ENCODE measurements around the gene JAKMIP2. TPM values are rescaled to one million over a fixed set of nuclear protein-coding genes. Genes with fewer than 3 reads are reported as not detected.

The JAKMIP2 gene
- total and polyA plus RNA-seq, 8 donors, result 0.19 to 2.6 (median 0.67) TPM

DNA sequence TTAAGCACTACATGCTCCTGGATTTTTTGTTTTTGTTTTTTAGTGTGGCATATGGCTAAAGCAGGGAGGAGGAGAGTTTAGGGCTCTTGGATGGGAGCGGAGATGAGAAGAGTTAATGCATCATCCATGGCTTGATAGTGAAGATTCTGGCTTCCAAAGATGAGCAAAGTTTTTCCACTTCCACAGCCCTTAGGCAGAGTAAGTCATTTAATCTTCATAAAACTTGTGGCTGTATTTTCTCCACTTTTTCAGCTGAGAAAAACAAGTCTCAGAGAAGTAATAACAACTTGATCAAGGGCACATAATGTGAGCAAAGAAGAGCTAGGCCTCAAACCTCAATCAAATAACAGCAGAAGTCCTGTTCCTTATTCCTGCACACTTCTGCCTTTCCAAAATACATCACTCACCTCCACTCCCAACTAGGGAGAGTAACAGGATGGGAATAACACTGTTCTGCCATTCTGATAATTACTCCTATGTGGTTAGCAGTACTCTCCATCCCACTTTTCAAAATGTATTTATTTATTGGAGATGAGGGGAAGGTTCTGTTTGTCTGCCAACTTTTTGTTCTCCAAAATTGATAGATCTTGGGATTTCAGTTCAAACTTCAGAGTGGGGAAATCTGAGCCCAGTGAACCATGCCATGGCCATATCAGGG, 218.9 kb downstream of the JAKMIP2 start:
- TF ChIP-seq, protein P1, sequence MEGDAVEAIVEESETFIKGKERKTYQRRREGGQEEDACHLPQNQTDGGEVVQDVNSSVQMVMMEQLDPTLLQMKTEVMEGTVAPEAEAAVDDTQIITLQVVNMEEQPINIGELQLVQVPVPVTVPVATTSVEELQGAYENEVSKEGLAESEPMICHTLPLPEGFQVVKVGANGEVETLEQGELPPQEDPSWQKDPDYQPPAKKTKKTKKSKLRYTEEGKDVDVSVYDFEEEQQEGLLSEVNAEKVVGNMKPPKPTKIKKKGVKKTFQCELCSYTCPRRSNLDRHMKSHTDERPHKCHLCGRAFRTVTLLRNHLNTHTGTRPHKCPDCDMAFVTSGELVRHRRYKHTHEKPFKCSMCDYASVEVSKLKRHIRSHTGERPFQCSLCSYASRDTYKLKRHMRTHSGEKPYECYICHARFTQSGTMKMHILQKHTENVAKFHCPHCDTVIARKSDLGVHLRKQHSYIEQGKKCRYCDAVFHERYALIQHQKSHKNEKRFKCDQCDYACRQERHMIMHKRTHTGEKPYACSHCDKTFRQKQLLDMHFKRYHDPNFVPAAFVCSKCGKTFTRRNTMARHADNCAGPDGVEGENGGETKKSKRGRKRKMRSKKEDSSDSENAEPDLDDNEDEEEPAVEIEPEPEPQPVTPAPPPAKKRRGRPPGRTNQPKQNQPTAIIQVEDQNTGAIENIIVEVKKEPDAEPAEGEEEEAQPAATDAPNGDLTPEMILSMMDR (IDR thresholded peaks at IDR 0.05), result no peak
- DNase-seq (no peak), FAIRE-seq (no peak), ATAC-seq (no peak)
- Histone ChIP-seq H3K27me3 (no peaks in the 10 kb centered on the region), H3K4me3 (no peak overlapping the region), H3K9me3 (no peaks in the 10 kb centered on the region), H3K27ac (no peak overlapping the region), H3K36me3 (no peaks in the 10 kb centered on the region), H3K4me1 (no peaks in the 10 kb centered on the region)
- intact Hi-C loops (cut with DNase I), result no loop called here
- 79 to 91% methylated on average over 1 of the region's 1 CpG for WGBS, 2 donors

DNA sequence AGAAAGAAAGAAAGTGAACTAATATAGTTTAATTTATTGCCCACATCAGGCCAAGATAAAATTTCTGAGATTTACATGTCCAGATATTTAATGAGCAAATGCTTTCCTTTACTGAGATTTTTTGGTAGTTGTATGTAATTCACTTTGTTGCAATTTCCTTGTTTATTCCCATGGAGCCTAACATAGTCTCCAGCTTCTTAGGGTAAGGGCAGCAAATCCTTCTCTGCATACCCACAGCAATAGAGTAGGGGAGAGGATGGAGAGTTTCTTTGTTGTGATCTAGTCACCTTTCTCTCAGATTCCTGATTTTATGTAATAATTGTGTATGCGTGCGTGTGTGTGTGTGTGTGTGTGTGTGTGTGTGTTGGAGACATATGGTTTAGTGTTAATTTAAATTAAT, 221.1 kb downstream of the JAKMIP2 start:
- 94 to 95% methylated on average over 2 of the region's 2 CpGs for WGBS, 2 donors
- Histone ChIP-seq H3K27me3 (no peaks in the 10 kb centered on the region), H3K4me3 (no peak overlapping the region), H3K4me1 (no peaks in the 10 kb centered on the region), H3K27ac (no peak overlapping the region), H3K9me3 (no peaks in the 10 kb centered on the region), H3K36me3 (no peaks in the 10 kb centered on the region)
- TF ChIP-seq, protein P1 (IDR thresholded peaks at IDR 0.05), result no peak
- intact Hi-C loops (cut with DNase I), result no loop called here
- DNase-seq (no peak), ATAC-seq (no peak), FAIRE-seq (no peak)

DNA sequence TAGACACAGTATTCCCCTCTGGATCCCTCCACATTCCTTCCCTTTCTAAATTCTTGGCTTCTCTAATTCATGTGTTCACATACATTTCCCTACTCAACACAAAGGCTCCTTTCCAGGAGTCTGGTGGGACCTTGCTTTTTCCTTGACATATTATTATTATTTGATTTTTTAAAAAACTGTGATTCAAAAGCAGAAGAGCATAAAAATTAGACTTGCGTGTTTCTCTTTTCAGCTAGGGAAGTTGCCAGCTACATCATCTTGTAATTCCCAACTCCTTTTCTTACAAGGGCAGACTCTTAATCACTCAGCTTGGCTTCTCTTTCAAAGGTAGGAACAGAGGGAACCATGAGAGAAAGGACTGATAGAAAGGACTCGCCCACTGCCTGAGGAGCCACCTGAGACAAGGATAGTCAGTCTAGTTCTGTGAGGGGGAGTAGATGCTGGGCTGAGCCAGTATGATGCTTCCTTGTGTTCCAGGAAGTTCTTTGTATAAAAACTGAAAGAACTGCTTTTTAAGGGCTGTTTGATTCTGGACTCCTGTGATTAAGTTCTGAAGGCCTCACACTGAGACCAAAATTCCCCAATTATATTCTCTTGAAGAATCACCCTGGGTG, 221.7 kb downstream of the JAKMIP2 start:
- H3K27me3 ChIP-seq, result no peaks in the 10 kb centered on the region
- no peak overlapping the region for H3K27ac ChIP-seq
- TF ChIP-seq, protein P1 (IDR thresholded peaks at IDR 0.05), result no peak
- H3K36me3 ChIP-seq, result no peaks in the 10 kb centered on the region
- H3K4me1 ChIP-seq, result no peaks in the 10 kb centered on the region
- 79 to 91% methylated on average over 2 of the region's 2 CpGs for WGBS, 2 donors
- no peak for DNase-seq
- peak in 2 of 4 donors; percentile 22 to 38 for ATAC-seq
- intact Hi-C loops (cut with DNase I), result no loop called here
- no peak overlapping the region for H3K4me3 ChIP-seq
- no peak for FAIRE-seq
- no peaks in the 10 kb centered on the region for H3K9me3 ChIP-seq

DNA sequence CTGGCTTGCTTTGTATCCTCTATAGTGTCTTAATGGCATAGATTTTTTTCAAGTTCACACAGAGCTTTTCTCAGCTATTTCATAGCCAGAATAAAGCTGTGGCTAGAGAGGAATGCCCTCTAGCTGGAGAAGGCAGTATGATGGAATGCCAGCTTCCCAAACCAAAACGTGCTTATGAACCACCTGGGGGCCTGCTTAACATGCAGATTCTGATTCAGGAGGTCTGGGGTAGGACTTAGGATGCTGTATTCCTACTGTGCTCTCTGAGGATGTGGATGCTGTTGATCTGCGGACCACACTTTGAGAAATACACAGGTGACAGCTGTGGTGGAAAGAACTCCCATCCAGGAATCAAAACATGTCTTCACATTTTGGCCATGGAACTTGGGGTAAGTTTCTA, 222.8 kb downstream of the JAKMIP2 start:
- FAIRE-seq, result no peak
- H3K4me3 ChIP-seq, result no peak overlapping the region
- no peak overlapping the region for H3K27ac ChIP-seq
- H3K27me3 ChIP-seq, result no peaks in the 10 kb centered on the region
- H3K36me3 ChIP-seq, result no peaks in the 10 kb centered on the region
- H3K9me3 ChIP-seq, result no peaks in the 10 kb centered on the region
- intact Hi-C loops (cut with DNase I), result loop anchor here in 1 of 3 donors (10.0 kb wide), 1 partner anchor 105 kb away; no protein-coding TSS in a partner anchor
- 41 to 44% methylated on average over 2 of the region's 2 CpGs for WGBS, 2 donors
- TF ChIP-seq, protein P1 (IDR thresholded peaks at IDR 0.05), result no peak
- ATAC-seq, result no peak
- no peak for DNase-seq
- H3K4me1 ChIP-seq, result no peaks in the 10 kb centered on the region

DNA sequence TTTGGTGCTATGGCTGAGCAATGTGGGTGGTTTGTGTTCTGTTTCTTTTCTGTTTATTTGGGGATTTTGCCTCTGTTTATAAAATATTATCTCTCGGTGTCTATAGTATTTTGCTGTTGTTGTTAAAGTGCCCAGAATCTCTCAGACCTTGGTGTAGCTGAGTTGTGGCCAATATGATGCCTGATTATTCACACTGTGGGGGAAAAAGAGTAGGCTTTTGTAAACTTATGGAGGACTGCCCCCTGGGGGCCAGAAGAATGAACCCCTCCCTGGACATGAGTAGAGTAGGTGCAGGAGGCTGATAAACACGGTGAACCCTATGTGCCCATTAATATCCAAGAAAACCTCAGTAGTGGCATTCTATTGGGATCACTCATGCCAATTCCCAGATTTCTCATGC, 223.7 kb downstream of the JAKMIP2 start:
- Histone ChIP-seq H3K27ac (no peak overlapping the region), H3K27me3 (no peaks in the 10 kb centered on the region), H3K4me3 (no peak overlapping the region), H3K36me3 (no peaks in the 10 kb centered on the region), H3K9me3 (no peaks in the 10 kb centered on the region), H3K4me1 (no peaks in the 10 kb centered on the region)
- DNase-seq (no peak), ATAC-seq (peak in 3 of 4 donors; percentile 76 to 81 (median 78)), FAIRE-seq (no peak)
- TF ChIP-seq, protein P1 (IDR thresholded peaks at IDR 0.05), result peak in 2 of 4 donors; percentile 18 to 20
- WGBS, 2 donors, result 24 to 50% methylated on average over 2 of the region's 2 CpGs
- intact Hi-C loops (cut with DNase I), result loop anchor here in 1 of 3 donors (10.0 kb wide), 1 partner anchor 104 kb away; no protein-coding TSS in a partner anchor
